Kidney (tissue), 14 donors: Measurements from ENCODE around the gene TSHZ2. TPM values are rescaled to one million over a fixed set of nuclear protein-coding genes. Genes with fewer than 3 reads are reported as not detected.

Experiments
- DNase-seq, 5 donors: peaks; one replicate each; pipeline ENCODE4 v3.0.0-alpha.2; 2013 to 2020
- FAIRE-seq: peaks from 2 replicates; lab custom pipeline; 2012; peaks lifted over from hg19 to GRCh38; lab: Jason Lieb, UNC
- H3K27ac ChIP-seq, 2 donors: one replicate each; pipeline ENCODE4 v1.7.0; 2013; ENCODE audit warnings: low read depth in 2 of 2, low read length in 2 of 2, inconsistent platforms in 1 of 2
- H3K27me3 ChIP-seq: one replicate; pipeline ENCODE4 v1.7.1; 2013; ENCODE audit warnings: low read length, inconsistent platforms; ENCODE audit not compliant: control insufficient read depth, insufficient read depth
- H3K36me3 ChIP-seq, 3 donors: one replicate each; pipeline versions ENCODE4 v1.7.0 to v1.7.1; 2013; ENCODE audit warnings: low read length in 3 of 3, control low read depth in 1 of 3, inconsistent platforms in 1 of 3; ENCODE audit not compliant: insufficient read depth in 3 of 3, control insufficient read depth in 2 of 3
- H3K4me1 ChIP-seq, 3 donors: one replicate each; pipeline versions ENCODE4 v1.7.0 to v1.7.1; 2013; ENCODE audit warnings: low read length in 3 of 3, inconsistent platforms in 1 of 3, low read depth in 1 of 3; ENCODE audit not compliant: control insufficient read depth in 2 of 3, insufficient read depth in 2 of 3
- H3K4me3 ChIP-seq, 3 donors: one replicate each; pipeline versions ENCODE4 v1.7.0 to v1.8.1; 2013; ENCODE audit warnings: low read length in 3 of 3, control low read depth in 1 of 3, inconsistent platforms in 1 of 3
- H3K9ac ChIP-seq, 3 donors: one replicate each; pipeline versions ENCODE4 v1.7.0 to v1.7.1; 2013; ENCODE audit warnings: low read length in 3 of 3, control low read depth in 1 of 3, inconsistent platforms in 1 of 3
- H3K9me3 ChIP-seq, 3 donors: one replicate each; pipeline versions ENCODE4 v1.7.0 to v1.7.1; 2013; ENCODE audit warnings: low read length in 3 of 3, control low read depth in 1 of 3, inconsistent platforms in 1 of 3; ENCODE audit not compliant: control insufficient read depth in 2 of 3, insufficient read depth in 1 of 3
- intact Hi-C: fragments of 100-400 bp; cut with DNase I; formaldehyde crosslinking; loops from one replicate; pipeline ENCODE4 v1.11.1; 2022
- polyA plus RNA-seq: library from polyadenylated mRNA; stranded (reverse); fragments of 350-450 nt; fragmentation: Illumina TruSeq; extraction: RNeasy Lipid Tissue Mini Kit (QIAGEN cat#74804); gene quantifications from one replicate; pipeline ENCODE4 v1.2.3, GENCODE V29; 2014; ENCODE audit warnings: low read depth, low replicate concordance; ENCODE audit not compliant: insufficient read depth
- total RNA-seq: library from RNA; stranded (reverse); fragmentation: NEBNext Ultra II Directional; extraction: Animal tissue kit (Norgen Biotek cat#: 25700); gene quantifications from one replicate; pipeline ENCODE4 v1.2.1, GENCODE V29; 2021
- TF ChIP-seq, protein P1 (sequence below): IDR thresholded peaks from 3 replicates; pipeline ENCODE4 v1.5.1; 2012; ENCODE audit warnings: mild to moderate bottlenecking, moderate library complexity, borderline replicate concordance; ENCODE audit not compliant: insufficient read depth; ENCODE audit errors: extremely low read depth
- donor health status: control.
- donor health status: control.
- donor health status: control.
- donor health status: control.
- donor health status: control.
- donor health status: DM: yes; HTN: yes; CAD: no.
- donor health status: Normal renal cell carcinoma (clear cell type).

The TSHZ2 gene
- total and polyA plus RNA-seq, 2 donors from 2014 or later: 0.86 to 15.5 TPM

- DNase-seq (no peak), FAIRE-seq (no peak)
- intact Hi-C loops: no loop called here
- no peak overlapping the region for H3K9ac ChIP-seq
- H3K4me1 ChIP-seq: no peaks in the 10 kb centered on the region
- no peaks in the 10 kb centered on the region for H3K9me3 ChIP-seq
- H3K27ac ChIP-seq: no peak overlapping the region
- H3K4me3 ChIP-seq: no peak overlapping the region
- H3K36me3 ChIP-seq: no peaks in the 10 kb centered on the region
- TF ChIP-seq, protein P1, sequence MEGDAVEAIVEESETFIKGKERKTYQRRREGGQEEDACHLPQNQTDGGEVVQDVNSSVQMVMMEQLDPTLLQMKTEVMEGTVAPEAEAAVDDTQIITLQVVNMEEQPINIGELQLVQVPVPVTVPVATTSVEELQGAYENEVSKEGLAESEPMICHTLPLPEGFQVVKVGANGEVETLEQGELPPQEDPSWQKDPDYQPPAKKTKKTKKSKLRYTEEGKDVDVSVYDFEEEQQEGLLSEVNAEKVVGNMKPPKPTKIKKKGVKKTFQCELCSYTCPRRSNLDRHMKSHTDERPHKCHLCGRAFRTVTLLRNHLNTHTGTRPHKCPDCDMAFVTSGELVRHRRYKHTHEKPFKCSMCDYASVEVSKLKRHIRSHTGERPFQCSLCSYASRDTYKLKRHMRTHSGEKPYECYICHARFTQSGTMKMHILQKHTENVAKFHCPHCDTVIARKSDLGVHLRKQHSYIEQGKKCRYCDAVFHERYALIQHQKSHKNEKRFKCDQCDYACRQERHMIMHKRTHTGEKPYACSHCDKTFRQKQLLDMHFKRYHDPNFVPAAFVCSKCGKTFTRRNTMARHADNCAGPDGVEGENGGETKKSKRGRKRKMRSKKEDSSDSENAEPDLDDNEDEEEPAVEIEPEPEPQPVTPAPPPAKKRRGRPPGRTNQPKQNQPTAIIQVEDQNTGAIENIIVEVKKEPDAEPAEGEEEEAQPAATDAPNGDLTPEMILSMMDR: no peak
- no peaks in the 10 kb centered on the region for H3K27me3 ChIP-seq
Observed at GRCh38 chr20:53077373-53078205, 105.4 kb downstream of the TSHZ2 start.

DNA sequence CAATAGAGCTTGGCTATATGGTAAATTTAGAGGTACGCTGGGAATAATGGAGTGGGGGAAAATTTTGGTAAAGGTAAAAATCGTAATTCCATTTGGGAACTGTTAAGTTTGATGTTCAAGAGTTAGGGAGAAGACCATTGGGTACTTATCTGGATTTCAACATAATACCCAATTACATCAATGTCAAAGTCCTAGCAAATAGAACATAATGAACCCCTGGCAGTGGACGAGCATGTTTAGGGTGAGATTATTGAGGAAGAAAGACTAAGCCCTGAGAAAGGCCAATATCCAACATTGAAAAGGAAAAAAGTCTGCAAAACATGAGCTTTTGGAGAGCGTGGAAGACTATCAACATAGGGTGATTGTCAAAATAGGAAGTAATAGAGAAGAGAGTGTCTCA is 106.6 kb downstream of the TSHZ2 start:
- TF ChIP-seq, protein P1: no peak
- Histone ChIP-seq H3K27me3 (no peaks in the 10 kb centered on the region), H3K36me3 (no peaks in the 10 kb centered on the region), H3K27ac (no peak overlapping the region), H3K9me3 (no peaks in the 10 kb centered on the region), H3K4me1 (no peaks in the 10 kb centered on the region), H3K9ac (no peak overlapping the region), H3K4me3 (no peak overlapping the region)
- intact Hi-C loops: no loop called here
- DNase-seq (no peak), FAIRE-seq (no peak)

DNA sequence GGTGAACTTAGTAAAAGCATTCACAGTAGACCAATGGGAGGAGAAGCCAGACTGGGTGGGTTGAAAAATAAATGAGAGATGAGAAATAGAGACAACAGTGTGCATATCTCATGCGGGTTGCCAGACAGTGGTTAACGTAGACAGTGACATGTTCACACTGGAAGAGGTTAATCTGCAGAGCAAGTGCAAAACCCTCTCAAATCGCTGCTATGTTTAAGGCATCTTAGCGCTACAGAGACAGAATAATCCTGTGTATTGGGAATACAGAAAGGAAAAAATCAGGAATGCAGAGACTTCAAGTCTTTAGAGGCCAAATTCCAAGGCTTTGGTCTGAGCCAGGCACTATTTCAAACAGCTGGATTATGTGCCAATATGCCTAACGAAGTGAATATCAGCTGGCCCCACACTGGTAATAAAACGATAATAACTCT is 107.1 kb downstream of the TSHZ2 start:
- intact Hi-C loops: no loop called here
- H3K36me3 ChIP-seq: no peaks in the 10 kb centered on the region
- H3K27me3 ChIP-seq: no peaks in the 10 kb centered on the region
- no peak overlapping the region for H3K9ac ChIP-seq
- no peak for DNase-seq
- no peaks in the 10 kb centered on the region for H3K9me3 ChIP-seq
- no peak overlapping the region for H3K27ac ChIP-seq
- FAIRE-seq: no peak
- no peaks in the 10 kb centered on the region for H3K4me1 ChIP-seq
- TF ChIP-seq, protein P1: no peak
- no peak overlapping the region for H3K4me3 ChIP-seq
